GM12878 (cell line): Measurements from ENCODE around the gene MAP3K10. TPM values are rescaled to one million over a fixed set of nuclear protein-coding genes. Genes with fewer than 3 reads are reported as not detected.

ENCODE experiments used
- ATAC-seq: fragments of 200-7000 bp; cut with Tn5 transposase; 3 replicates; pipeline ENCODE4 v1.9.1; 2020; ENCODE audit warnings: mild to moderate bottlenecking, moderate library complexity
- BruUV-seq: library from RNA; stranded (reverse); fragments of 400-500 nt; replicated peaks from 2 replicates; lab custom pipeline; 2021; lab: Mats Ljungman, UMichigan
- CTCF ChIA-PET: fragments of 300-600 bp; sonication (Branson Sonifier 250); formaldehyde crosslinking; extraction: SDS; loops from one replicate; lab custom pipeline; 2021; ENCODE audit warnings: inconsistent platforms; lab: Yijun Ruan, JAX
- POLR2A ChIA-PET: fragments of 350-600 bp; formaldehyde crosslinking; extraction: SDS; loops from one replicate; lab custom pipeline; 2021; ENCODE audit warnings: inconsistent platforms; lab: Charles Lee
- RAD21 ChIA-PET: fragments of 300-600 bp; sonication (Branson Sonifier 250); formaldehyde crosslinking; loops from one replicate; lab custom pipeline; 2023; ENCODE audit warnings: antibody characterized with exemption; ENCODE audit not compliant: unreplicated experiment; lab: Charles Lee
- SMC1A ChIA-PET: fragments of 300-600 bp; sonication (Branson Sonifier 250); formaldehyde crosslinking; loops from one replicate; lab custom pipeline; 2023; ENCODE audit not compliant: unreplicated experiment, uncharacterized antibody; lab: Charles Lee
- DNase-seq: peaks from one replicate; pipeline ENCODE4 v3.0.0-alpha.2; 2011; ENCODE audit warnings: low read depth, low spot score
- FAIRE-seq: peaks from 3 replicates; lab custom pipeline; 2011; peaks lifted over from hg19 to GRCh38; lab: Jason Lieb, UNC
- H2AFZ ChIP-seq: 2 replicates; pipeline ENCODE4 v1.6.0; 2011; ENCODE audit warnings: low read depth, low read length, control low read depth; ENCODE audit not compliant: control insufficient read depth
- H3K27ac ChIP-seq: 2 replicates; pipeline ENCODE4 v1.5.1; 2011; ENCODE audit warnings: control low read depth; ENCODE audit not compliant: control insufficient read depth, insufficient read depth
- H3K27me3 ChIP-seq, 2 experiments: replicated peaks in 1 of 2; 2 replicates each; pipeline versions ENCODE4 v1.6.0 to v1.6.1; 2011; ENCODE audit warnings: low read length in 1 of 2; ENCODE audit not compliant: control insufficient read depth in 2 of 2, insufficient read depth in 2 of 2
- H3K36me3 ChIP-seq, 2 experiments: 2 replicates each; pipeline ENCODE4 v1.5.1; 2011; ENCODE audit warnings: low read length in 1 of 2; ENCODE audit not compliant: control insufficient read depth in 2 of 2, insufficient read depth in 2 of 2
- H3K4me1 ChIP-seq: 2 replicates; pipeline ENCODE4 v1.6.1; 2011; ENCODE audit warnings: mild to moderate bottlenecking, low read length, moderate library complexity, mixed read lengths; ENCODE audit not compliant: control insufficient read depth, insufficient read depth
- H3K4me2 ChIP-seq: 2 replicates; pipeline ENCODE4 v1.6.0; 2011; ENCODE audit warnings: control low read depth; ENCODE audit not compliant: control insufficient read depth, insufficient read depth
- H3K4me3 ChIP-seq: fragments of 200-600 bp; sonication (generic); 2 replicates; pipeline ENCODE4 v1.5.1; 2016
- H3K79me2 ChIP-seq: 2 replicates; pipeline ENCODE4 v1.6.0; 2011; ENCODE audit warnings: low read length; ENCODE audit not compliant: control insufficient read depth, insufficient read depth
- H3K9ac ChIP-seq: 2 replicates; pipeline ENCODE4 v1.8.0; 2011; ENCODE audit warnings: low read length, control low read depth, mixed read lengths; ENCODE audit not compliant: control insufficient read depth, insufficient read depth
- H3K9me3 ChIP-seq: replicated peaks from 3 replicates; pipeline ENCODE4 v1.5.1; 2011; ENCODE audit warnings: mild to moderate bottlenecking, low read length; ENCODE audit not compliant: control insufficient read depth, insufficient read depth
- H4K20me1 ChIP-seq: 2 replicates; pipeline ENCODE4 v1.6.0; 2011; ENCODE audit not compliant: control insufficient read depth, insufficient read depth
- BCL3 ChIP-seq: IDR thresholded peaks from 2 replicates; pipeline ENCODE4 v1.6.1; 2011; ENCODE audit warnings: borderline replicate concordance, low read depth, mild to moderate bottlenecking, moderate library complexity, low read length; ENCODE audit not compliant: insufficient read depth, poor library complexity, severe bottlenecking
- MAX ChIP-seq: IDR thresholded peaks from 2 replicates; pipeline ENCODE4 v1.6.1; 2012; ENCODE audit warnings: low read depth, low read length, improper control_type of control experiment
- MLLT1 ChIP-seq: fragments of 450-650 bp; IDR thresholded peaks from 2 replicates; pipeline ENCODE4 v1.6.1; 2016; ENCODE audit warnings: mild to moderate bottlenecking
- PAX5 ChIP-seq: IDR thresholded peaks from 2 replicates; pipeline ENCODE4 v1.6.1; 2011; ENCODE audit warnings: low read depth, low read length, borderline replicate concordance
- PBX3 ChIP-seq: IDR thresholded peaks from 2 replicates; pipeline ENCODE4 v1.6.1; 2011; ENCODE audit warnings: mild to moderate bottlenecking, low read depth, low read length, moderate library complexity; ENCODE audit not compliant: insufficient replicate concordance
- RAD21 ChIP-seq: IDR thresholded peaks from 2 replicates; pipeline ENCODE4 v1.6.1; 2011; ENCODE audit warnings: mild to moderate bottlenecking, low read depth, low read length, moderate library complexity; ENCODE audit not compliant: insufficient read depth
- RFX5 ChIP-seq: IDR thresholded peaks from 2 replicates; pipeline ENCODE4 v1.6.1; 2011; ENCODE audit warnings: low read depth, low read length, improper control_type of control experiment
- SMAD1 ChIP-seq: fragments of 450-650 bp; IDR thresholded peaks from 2 replicates; pipeline ENCODE4 v1.6.1; 2018; ENCODE audit warnings: mild to moderate bottlenecking, low read depth; ENCODE audit not compliant: partially characterized antibody
- STAT3 ChIP-seq: IDR thresholded peaks from 2 replicates; pipeline ENCODE4 v1.6.1; 2011; ENCODE audit warnings: low read depth, low read length, improper control_type of control experiment
- TCF3 ChIP-seq: IDR thresholded peaks from 2 replicates; pipeline ENCODE4 v1.6.1; 2012; ENCODE audit warnings: low read depth, mild to moderate bottlenecking, low read length, borderline replicate concordance; ENCODE audit not compliant: insufficient read depth
- YBX1 ChIP-seq: fragments of 450-650 bp; IDR thresholded peaks from 2 replicates; pipeline ENCODE4 v1.6.1; 2016; ENCODE audit warnings: antibody characterized with exemption
- WGBS: methylation state at CpG from one replicate; pipeline ENCODE4 v1.1.6; 2016; ENCODE audit warnings: low lambda C conversion rate; ENCODE audit not compliant: insufficient replicate concordance, insufficient coverage; ENCODE audit errors: missing lambda C conversion rate; 5-methylcytosine and 5-hydroxymethylcytosine counted together
- in situ Hi-C: fragments of 300-500 bp; cut with MboI; formaldehyde crosslinking; loops from 9 replicates; pipeline ENCODE4 v1.14.3; 2018; ENCODE audit warnings: mixed read lengths
- intact Hi-C: fragments of 100-400 bp; cut with micrococcal nuclease; formaldehyde crosslinking; loops from one replicate; pipeline ENCODE4 v1.14.2; 2022; ENCODE audit not compliant: unreplicated experiment
- polyA plus RNA-seq, 11 experiments: library from polyadenylated mRNA; depleted of rRNA in 4 of 11; unstranded in 6 of 11; stranded (reverse) in 5 of 11; fragments of >200 nt; fragmentation: Nextera tagmentation in 4 of 11; fragmentation: Illumina TruSeq in 1 of 11; extraction: Ambion mirVana in 4 of 11; extraction: Trizol in 1 of 11; gene quantifications; 1 replicate in 1 of 11; 2 replicates in 10 of 11; pipeline versions ENCODE4 v1.2.1 to v1.2.3, GENCODE V29; 2011 to 2016; ENCODE audit warnings: inconsistent platforms in 2 of 11, missing spikeins in 2 of 11, low read depth in 1 of 11
- total RNA-seq, 4 experiments: library from RNA; depleted of rRNA in 3 of 4; stranded (reverse); fragments of >200 nt in 3 of 4; fragmentation: Illumina TruSeq in 1 of 4; extraction: Trizol in 1 of 4; gene quantifications; 2 replicates each; pipeline versions ENCODE4 v1.2.1 to v1.2.3, GENCODE V29; 2013 to 2021

The MAP3K10 gene
- total and polyA plus RNA-seq, 10 of the 15 experiments (the other 5 are each of a cell fraction or from before 2014, with no cell fraction given) = 0.11 to 16.6 (median 2.6) TPM

- TF ChIP-seq TCF3 (no peak), PBX3 (no peak), RFX5 (no peak), MLLT1 (no peak), MAX (no peak), PAX5 (no peak)
- TF ChIP-seq, all 136 proteins: peak for 0
Measured at GRCh38 chr19:40262422-40262821, 71.2 kb downstream of the MAP3K10 start (continued).

- no peak overlapping the region for H3K4me3 ChIP-seq
- no peak for DNase-seq
- H3K4me1 ChIP-seq = peaks cover 6% of the 10 kb centered on the region; the same call in 1 of the 2 replicates
- in situ Hi-C loops (no loop called here), intact Hi-C loops (no loop called here)
- no peak for ATAC-seq
- WGBS = 94% methylated on average over 24 of the region's 24 CpGs
- no peaks in the 10 kb centered on the region for H3K27me3 ChIP-seq
- H3K27ac ChIP-seq = no peak overlapping the region
- peaks cover 16% of the 10 kb centered on the region for H3K79me2 ChIP-seq
- FAIRE-seq = no peak
- no peaks in the 10 kb centered on the region; the same call in 1 of the 2 replicates for H4K20me1 ChIP-seq
- ChIA-PET RAD21 (no interaction called here), SMC1A (interaction anchor here (0.7 kb wide), 1 partner anchor 269 kb away, joined by 3 read pairs; no protein-coding TSS in a partner anchor), POLR2A (no interaction called here), CTCF (no interaction called here)
- BruUV-seq = no TSS peak
- TF ChIP-seq RAD21 (no peak), YBX1 (no peak), SMAD1 (no peak), BCL3 (no peak), STAT3 (no peak)
- H3K9ac ChIP-seq = no peak overlapping the region
- peaks cover 23 to 25% of the 10 kb centered on the region in 2 experiments for H3K36me3 ChIP-seq
- no peak overlapping the region for H3K4me2 ChIP-seq
- no peaks in the 10 kb centered on the region; the same call in 2 of the 3 replicates for H3K9me3 ChIP-seq
- H2AFZ ChIP-seq = no peak overlapping the region
Measured at GRCh38 chr19:40263440-40264313, 72.5 kb downstream of the MAP3K10 start.
